Uterus (tissue), 2 donors: ENCODE measurements around the gene PMAIP1.

ENCODE experiments used
- CTCF ChIP-seq, 4 experiments: fragments of 200-600 bp in 2 of 4; fragments of 450-650 bp in 2 of 4; sonication (generic) in 2 of 4; IDR thresholded peaks; one replicate each; pipeline ENCODE4 v1.5.1; 2016 to 2019; ENCODE audit warnings: antibody characterized with exemption in 4 of 4, mild to moderate bottlenecking in 2 of 4, moderate library complexity in 1 of 4
- POLR2A ChIP-seq, 2 donors: fragments of 450-650 bp; IDR thresholded peaks; one replicate each; pipeline ENCODE4 v1.6.1; 2016; ENCODE audit warnings: antibody characterized with exemption in 2 of 2, mild to moderate bottlenecking in 1 of 2, moderate library complexity in 1 of 2

GRCh38 chr18:59900222-59901128, 679 bp downstream of the PMAIP1 start:
- TF ChIP-seq POLR2A (IDR thresholded peaks at IDR 0.05) = no peak
- TF ChIP-seq CTCF (IDR thresholded peaks at IDR 0.05) = no peak
